Activated CD8-positive, alpha-beta memory T cell treated with anti-CD3 and anti-CD28 coated beads for 36 hours (primary cell): ENCODE measurements around the gene ACIN1. TPM values are rescaled to one million over a fixed set of nuclear protein-coding genes. Genes with fewer than 3 reads are reported as not detected.

ENCODE experiments used
- CTCF ChIA-PET: fragments of 350-600 bp; sonication (Branson Sonifier 250); formaldehyde crosslinking; loops from one replicate; lab custom pipeline; 2021; ENCODE audit warnings: antibody characterized with exemption; lab: Charles Lee
- POLR2A ChIA-PET: fragments of 350-600 bp; sonication (Branson Sonifier 250); formaldehyde crosslinking; loops from one replicate; lab custom pipeline; 2021; ENCODE audit warnings: antibody characterized with exemption; lab: Charles Lee
- total RNA-seq, 2 experiments: library from RNA; stranded (reverse); gene quantifications; one replicate each; pipeline ENCODE4 v1.2.3, GENCODE V29; 2021

The ACIN1 gene
- total RNA-seq, 2 experiments from 2014 or later: 190 to 191 TPM

- ChIA-PET POLR2A (interaction anchor here (1.3 to 2.2 kb wide), 2 partner anchors 14 to 23 kb away, joined by 3 to 10 read pairs; partner anchors contain the start of genes ACIN1 and C14orf119), CTCF (interaction anchor here (1.0 to 3.0 kb wide), 9 partner anchors 12 to 99 kb away, joined by 3 to 11 read pairs (median 7); partner anchors contain the start of genes ACIN1 and C14orf119)
Observed at GRCh38 chr14:23071921-23072539, 22.9 kb downstream of the ACIN1 start.

DNA sequence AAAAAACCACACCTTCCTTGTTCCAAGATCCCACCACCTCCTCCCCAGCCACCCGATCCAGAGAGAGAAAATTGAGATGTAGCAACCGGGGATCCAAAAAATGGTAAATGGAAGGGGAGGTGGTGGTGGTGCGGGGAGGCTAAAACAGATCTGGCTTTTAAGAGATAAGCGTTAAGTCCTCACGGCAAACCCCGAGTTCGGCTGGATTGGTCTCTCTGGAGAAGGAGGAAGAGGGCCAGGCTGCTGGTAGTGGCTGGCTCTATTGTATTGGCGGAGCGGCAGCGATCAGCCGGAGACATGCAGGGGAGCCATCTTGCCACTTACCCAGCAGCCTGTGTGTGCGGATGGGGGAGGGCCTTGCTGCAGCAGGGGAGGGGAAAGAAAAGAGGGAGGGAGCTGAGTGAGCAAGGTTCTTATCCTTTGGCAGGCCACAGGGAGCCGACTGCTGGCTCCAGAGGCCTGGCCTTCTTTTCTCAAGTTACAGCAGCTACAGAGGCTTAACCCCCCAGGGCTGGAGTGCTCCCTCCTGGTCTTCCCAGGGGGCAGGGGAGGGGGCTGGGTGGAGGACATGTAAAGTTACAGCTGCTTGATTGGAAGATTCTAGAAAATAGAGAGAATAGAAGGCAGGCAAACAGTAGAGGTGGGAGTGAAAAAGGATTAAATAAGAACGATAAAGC, 23.6 kb downstream of the ACIN1 start:
- ChIA-PET CTCF (interaction anchor here (1.0 to 3.0 kb wide), 9 partner anchors 11 to 98 kb away, joined by 3 to 11 read pairs (median 7); partner anchors contain the start of genes ACIN1 and C14orf119), POLR2A (interaction anchor here (1.3 to 2.2 kb wide), 2 partner anchors 13 to 24 kb away, joined by 3 to 10 read pairs; partner anchors contain the start of genes ACIN1 and C14orf119)

DNA sequence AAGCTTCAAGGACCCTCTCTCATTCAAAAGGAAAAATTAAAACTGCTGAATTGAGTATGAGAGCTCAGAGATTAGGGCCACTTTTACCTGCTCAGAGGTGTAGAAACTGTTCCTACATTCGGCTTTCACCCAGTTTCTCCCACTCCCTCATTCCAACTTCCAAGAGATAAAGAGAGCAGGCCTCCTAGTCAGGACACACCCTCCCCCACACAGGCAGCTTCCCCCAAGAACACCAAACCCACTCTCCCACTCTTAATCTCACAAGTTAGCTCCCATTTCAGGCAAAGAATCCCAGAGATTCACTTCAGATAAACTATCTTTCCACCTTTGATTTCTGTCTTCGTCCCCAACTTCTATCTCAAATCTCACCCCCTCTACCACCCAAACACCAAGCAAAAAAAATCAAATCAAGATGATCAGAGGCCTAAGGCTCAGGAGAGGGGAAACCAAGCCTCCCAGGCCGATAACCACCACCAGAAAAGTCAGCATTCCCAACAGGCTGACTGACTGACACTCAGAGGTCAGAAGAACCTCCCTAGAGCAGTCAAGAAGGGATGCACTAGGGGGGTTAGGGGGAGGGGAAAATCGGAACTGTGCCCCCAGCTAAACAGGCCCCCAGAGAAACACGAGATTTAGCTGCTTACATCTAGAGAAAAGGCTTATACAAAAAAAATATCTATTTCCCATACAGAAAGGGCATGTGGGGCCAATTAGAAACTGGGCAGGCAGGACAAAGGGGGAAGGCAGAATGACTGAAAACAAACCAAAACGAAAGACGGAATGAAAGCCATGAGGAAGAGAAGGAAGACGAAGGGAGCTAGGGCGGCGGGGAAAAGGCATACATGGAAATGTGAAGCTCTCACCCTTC, 24.4 kb downstream of the ACIN1 start:
- CTCF ChIA-PET: interaction anchor here (0.8 to 3.0 kb wide), 7 partner anchors 10 to 97 kb away, joined by 3 to 11 read pairs (median 7); partner anchors contain the start of genes ACIN1 and C14orf119
- POLR2A ChIA-PET: interaction anchor here (0.6 to 2.2 kb wide), 2 partner anchors 11 to 25 kb away, joined by 3 to 10 read pairs; partner anchors contain the start of genes ACIN1 and C14orf119

DNA sequence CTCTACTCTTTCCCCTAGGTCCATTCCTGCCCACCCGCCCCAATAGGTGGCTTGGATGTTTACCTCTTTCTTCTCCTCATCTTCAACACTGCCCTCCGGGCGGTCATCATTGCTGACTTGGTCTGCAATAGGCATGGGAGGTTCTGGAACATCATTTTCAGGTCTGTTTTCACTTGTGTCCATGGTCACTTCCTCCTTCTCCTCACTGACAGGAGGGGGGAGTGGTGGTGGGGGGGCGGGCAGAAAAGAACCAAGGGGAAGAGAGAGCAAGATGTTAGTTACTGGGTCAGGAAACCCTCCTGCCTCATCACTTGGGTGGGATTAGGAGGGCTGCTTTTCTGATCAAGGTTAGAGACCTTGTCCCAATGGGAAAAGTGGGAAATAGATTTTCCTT, 25.5 kb downstream of the ACIN1 start:
- ChIA-PET POLR2A (interaction anchor here (0.6 to 1.1 kb wide), 3 partner anchors 22 to 58 kb away, joined by 4 to 7 read pairs (median 6); partner anchors contain the start of genes ACIN1 and C14orf119), CTCF (interaction anchor here (0.5 to 3.1 kb wide), 27 partner anchors 8 to 233 kb away, joined by 3 to 53 read pairs (median 7); partner anchors contain the start of genes ACIN1, AJUBA, C14orf119 and CDH24)

GRCh38 chr14:23068789-23069412, 26.0 kb downstream of the ACIN1 start:
- POLR2A ChIA-PET: interaction anchor here (0.6 to 1.4 kb wide), 5 partner anchors 11 to 71 kb away, joined by 4 to 7 read pairs (median 5); partner anchors contain the start of genes ACIN1, C14orf119 and CDH24
- CTCF ChIA-PET: interaction anchor here (0.5 to 3.1 kb wide), 30 partner anchors 9 to 234 kb away, joined by 3 to 53 read pairs (median 6); partner anchors contain the start of genes ACIN1, AJUBA, C14orf119 and CDH24

DNA sequence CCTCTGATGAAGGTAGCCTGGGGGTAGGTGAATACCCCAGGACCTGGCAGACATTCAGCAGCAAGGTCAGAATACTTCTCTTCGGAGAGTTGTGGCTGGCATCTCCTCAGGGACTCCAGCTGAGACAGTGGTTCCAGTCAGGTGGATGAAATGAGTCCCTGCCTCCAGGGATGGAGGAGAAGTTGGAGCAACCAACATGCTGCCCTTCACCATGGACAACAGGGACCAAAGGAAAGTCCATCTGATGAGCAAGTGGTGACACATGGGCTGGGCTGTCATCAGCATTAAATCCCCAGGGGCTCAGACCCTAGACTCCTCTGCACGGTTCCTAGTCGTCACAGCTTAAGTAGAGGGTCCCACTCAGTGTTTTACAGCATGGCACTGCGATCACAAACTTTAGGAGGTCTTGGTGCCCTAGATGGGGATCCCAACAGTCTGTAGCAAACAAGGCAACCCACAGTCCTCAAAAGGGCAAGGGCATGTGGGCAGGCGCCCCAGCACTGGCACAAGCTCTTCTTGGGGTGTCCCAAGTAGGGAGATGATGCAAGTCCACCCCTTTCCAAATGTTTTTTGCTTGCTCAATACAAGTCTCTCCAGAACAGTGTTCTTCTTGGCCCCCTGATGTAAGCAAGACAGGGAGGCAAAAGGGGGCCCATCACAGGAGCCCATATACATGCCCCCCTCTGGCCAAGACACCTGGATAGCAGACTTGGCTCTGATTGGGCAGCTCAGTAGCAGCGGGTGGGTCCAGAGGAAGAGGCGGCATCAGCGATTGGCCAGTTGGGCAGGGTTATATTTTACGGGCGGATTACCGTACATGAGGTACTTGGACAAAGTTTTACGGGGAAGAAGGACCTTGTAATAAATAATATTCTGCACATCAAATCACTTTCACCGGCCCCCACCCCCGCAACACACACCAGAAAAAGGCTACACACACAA, 26.8 kb downstream of the ACIN1 start:
- CTCF ChIA-PET: interaction anchor here (0.6 to 3.1 kb wide), 30 partner anchors 9 to 234 kb away, joined by 3 to 53 read pairs (median 6); partner anchors contain the start of genes ACIN1, AJUBA, C14orf119 and CDH24
- POLR2A ChIA-PET: interaction anchor here (0.6 to 1.4 kb wide), 4 partner anchors 10 to 71 kb away, joined by 4 to 7 read pairs (median 4); partner anchors contain the start of genes ACIN1, C14orf119 and CDH24

DNA sequence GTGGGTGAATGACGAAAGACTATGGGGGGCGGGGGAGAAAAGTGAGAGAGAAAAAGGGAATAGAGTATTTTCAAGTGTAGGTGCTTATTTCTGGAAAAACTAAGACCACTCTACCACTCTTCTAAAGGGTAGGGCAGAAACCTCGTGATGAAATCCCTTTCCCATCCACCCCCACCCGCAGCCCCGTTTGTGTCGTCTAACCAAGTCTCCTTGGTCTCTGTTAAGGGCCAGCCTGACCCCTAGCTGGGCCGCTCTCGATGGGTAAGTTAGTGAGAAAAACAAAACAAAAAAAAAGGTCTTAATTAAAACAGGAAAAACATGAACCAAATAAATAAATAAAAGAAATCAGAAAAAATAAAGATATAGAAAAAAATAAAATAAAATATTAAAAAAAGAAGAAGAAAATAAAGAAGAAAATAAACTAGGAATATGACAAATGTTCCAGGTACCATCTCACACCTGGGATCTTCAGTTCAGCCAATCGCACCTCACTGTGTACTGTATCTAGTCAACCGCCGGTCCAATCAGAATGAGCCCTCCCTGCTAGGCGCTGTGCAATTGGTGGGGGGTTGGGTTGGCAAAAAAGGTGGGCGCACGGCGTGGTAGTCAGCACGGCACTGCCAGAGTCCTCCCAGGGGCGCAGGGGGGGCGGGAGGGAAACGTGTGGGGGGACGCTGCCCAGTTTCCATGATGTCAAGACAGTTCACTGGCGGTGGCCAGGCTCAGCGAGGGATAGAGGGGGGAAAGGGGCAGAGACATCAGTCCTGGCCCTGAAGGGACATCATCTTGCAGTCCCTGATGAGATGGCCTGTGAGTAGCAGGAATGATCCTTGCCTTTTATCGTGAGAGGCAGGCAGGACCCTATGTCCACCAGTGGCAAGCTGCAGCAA, 27.8 kb downstream of the ACIN1 start:
- CTCF ChIA-PET: interaction anchor here (0.7 to 3.1 kb wide), 6 partner anchors 9 to 111 kb away, joined by 4 to 53 read pairs (median 12); partner anchors contain the start of genes AJUBA, CDH24 and HAUS4
- POLR2A ChIA-PET: no interaction called here

DNA sequence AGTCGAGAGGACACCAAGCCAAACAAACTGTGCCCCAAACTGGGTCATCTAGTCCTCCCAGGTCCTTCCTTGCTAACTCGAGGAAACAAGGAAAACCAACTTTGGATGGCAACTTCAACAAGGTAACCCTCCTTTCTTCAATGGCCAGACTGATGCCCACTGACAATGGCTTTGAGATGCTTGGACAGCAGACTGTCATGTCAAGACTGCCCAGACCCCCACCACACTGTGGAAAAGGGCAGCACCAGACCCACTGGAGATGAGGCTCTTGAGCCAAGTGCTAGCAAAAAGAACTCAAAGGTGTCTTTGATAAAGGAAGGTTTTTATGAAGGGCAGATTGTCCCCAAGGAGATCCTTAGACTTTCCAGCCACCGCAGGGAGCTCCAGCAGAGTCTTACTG, 28.6 kb downstream of the ACIN1 start:
- POLR2A ChIA-PET: no interaction called here
- CTCF ChIA-PET: interaction anchor here (0.7 to 3.1 kb wide), 2 partner anchors 9 to 93 kb away, joined by 4 to 53 read pairs; partner anchors contain the start of gene CDH24

GRCh38 chr14:23063601-23064000, 31.3 kb downstream of the ACIN1 start:
- ChIA-PET POLR2A (no interaction called here), CTCF (interaction anchor here (1.2 to 12.8 kb wide), 3 partner anchors 57 to 507 kb away, joined by 3 to 221 read pairs (median 3); partner anchors contain the start of gene AJUBA)

GRCh38 chr14:23062002-23062401, 32.9 kb downstream of the ACIN1 start:
- POLR2A ChIA-PET: interaction anchor here (0.6 to 1.1 kb wide), 2 partner anchors 32 to 55 kb away, joined by 3 read pairs; no protein-coding TSS in a partner anchor
- CTCF ChIA-PET: interaction anchor here (0.6 to 12.8 kb wide), 7 partner anchors 21 to 505 kb away, joined by 3 to 221 read pairs (median 3); partner anchors contain the start of gene AJUBA

- CTCF ChIA-PET: interaction anchor here (0.8 to 12.8 kb wide), 10 partner anchors 7 to 87 kb away, joined by 3 to 221 read pairs (median 4); partner anchors contain the start of gene AJUBA
- POLR2A ChIA-PET: interaction anchor here (0.6 to 1.5 kb wide), 3 partner anchors 9 to 121 kb away, joined by 3 to 8 read pairs (median 4); no protein-coding TSS in a partner anchor
Observed at GRCh38 chr14:23060536-23061260, 34.2 kb downstream of the ACIN1 start.

DNA sequence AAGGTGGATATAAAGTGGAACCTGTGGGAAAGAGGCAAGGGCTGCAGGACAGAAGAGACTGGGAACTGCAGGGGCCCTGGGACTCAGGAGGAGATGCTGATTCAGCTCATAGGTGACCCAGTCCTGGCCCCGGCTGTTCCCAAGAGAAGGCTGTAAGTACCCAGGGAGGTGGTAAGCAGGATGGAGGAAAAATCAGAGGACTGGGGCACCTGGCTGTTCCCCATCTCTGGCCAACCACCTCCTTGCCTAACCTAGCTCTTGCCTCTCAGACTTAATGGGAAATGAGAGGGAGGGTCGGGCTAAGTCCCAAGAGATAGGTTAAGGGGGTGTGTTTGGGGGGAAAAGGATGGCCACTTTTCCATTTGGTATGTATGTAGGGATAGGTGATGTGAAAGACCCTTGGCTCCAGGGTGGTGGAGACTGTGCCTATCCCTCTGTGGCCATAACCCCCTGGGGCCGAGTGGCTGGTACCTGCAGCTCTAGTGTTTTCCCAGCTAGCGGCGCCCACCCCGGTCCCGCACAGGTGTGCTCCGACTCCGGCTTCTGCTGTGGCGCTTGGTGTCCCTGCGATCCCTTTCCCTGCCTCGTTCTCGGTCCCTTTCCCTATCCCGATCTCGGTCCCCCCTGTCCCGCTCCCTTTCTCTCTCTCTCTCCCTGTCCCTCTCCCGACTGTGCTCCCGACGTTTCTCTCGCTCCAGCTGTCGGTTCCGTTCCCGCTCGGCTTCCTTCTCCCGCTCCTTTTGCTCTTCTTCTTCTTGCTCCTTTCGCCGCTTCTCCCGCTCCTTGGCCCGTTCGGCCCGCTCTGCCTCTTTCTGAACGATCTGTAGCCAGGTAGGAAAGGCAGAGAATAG, 36.1 kb downstream of the ACIN1 start:
- CTCF ChIA-PET: interaction anchor here (0.7 to 12.8 kb wide), 26 partner anchors 9 to 236 kb away, joined by 3 to 221 read pairs (median 6); partner anchors contain the start of genes AJUBA, PRMT5 and PSMB5
- POLR2A ChIA-PET: interaction anchor here (0.9 to 1.6 kb wide), 9 partner anchors 9 to 73 kb away, joined by 3 to 8 read pairs (median 4); partner anchors contain the start of genes ACIN1 and C14orf119
